GM11168 (cell line): ENCODE results near the gene OAS3.
"Not testable (repeated sequence)": the region's sequence is repeated elsewhere in the genome, so short reads cannot be mapped to it uniquely, and the experiment has no call there.

Source experiments
- in situ Hi-C: fragments of 300-500 bp; cut with MboI; formaldehyde crosslinking; loops from one replicate; pipeline ENCODE4 v1.12.0; 2022; ENCODE audit warnings: low sequenced_read_pairs; ENCODE audit not compliant: unreplicated experiment

The OAS3 gene

GRCh38 chr12:112978163-112979040, 40.1 kb downstream of the OAS3 start, which contains the start of gene OAS2:
TSS of gene OAS2 (plus strand) at chr12:112978519. CDS start at chr12:112978609, 90 bp downstream.
- in situ Hi-C loops, result no loop called here

GRCh38 chr12:112979041-112979680, 40.9 kb downstream of the OAS3 start:
- in situ Hi-C loops, result no loop called here

- in situ Hi-C loops, result no loop called here
Measured at GRCh38 chr12:112980491-112981158, 42.4 kb downstream of the OAS3 start.

GRCh38 chr12:112985642-112986290, 47.5 kb downstream of the OAS3 start:
- in situ Hi-C loops, result no loop called here

- in situ Hi-C loops, result no loop called here
Measured at GRCh38 chr12:112986291-112986800, 48.1 kb downstream of the OAS3 start.

- in situ Hi-C loops, result no loop called here
Measured at GRCh38 chr12:112987561-112987960, 49.3 kb downstream of the OAS3 start.

- in situ Hi-C loops, result no loop called here
Measured at GRCh38 chr12:112988224-112988623, 50.0 kb downstream of the OAS3 start.

- in situ Hi-C loops, result not testable (repeated sequence)
Measured at GRCh38 chr12:112988823-112989385, 50.6 kb downstream of the OAS3 start.

GRCh38 chr12:112989806-112990205, 51.5 kb downstream of the OAS3 start:
- in situ Hi-C loops, result no loop called here

GRCh38 chr12:112992541-112993398, 54.5 kb downstream of the OAS3 start:
- in situ Hi-C loops, result no loop called here

GRCh38 chr12:112995008-112995407, 56.7 kb downstream of the OAS3 start:
- in situ Hi-C loops, result no loop called here

GRCh38 chr12:112996501-112996900, 58.2 kb downstream of the OAS3 start:
- in situ Hi-C loops, result no loop called here

- in situ Hi-C loops, result no loop called here
Measured at GRCh38 chr12:112997506-112997905, 59.2 kb downstream of the OAS3 start.

GRCh38 chr12:112998987-112999767, 60.9 kb downstream of the OAS3 start:
- in situ Hi-C loops, result no loop called here

GRCh38 chr12:113000433-113000832, 62.2 kb downstream of the OAS3 start:
- in situ Hi-C loops, result no loop called here

GRCh38 chr12:113002155-113002554, 63.9 kb downstream of the OAS3 start:
- in situ Hi-C loops, result no loop called here

- in situ Hi-C loops, result no loop called here
Measured at GRCh38 chr12:113002676-113003075, 64.4 kb downstream of the OAS3 start.

- in situ Hi-C loops, result no loop called here
Measured at GRCh38 chr12:113003636-113004035, 65.4 kb downstream of the OAS3 start.
